Stomach (tissue), 4 donors: ENCODE results near the gene AMHR2.
"Not testable (repeated sequence)": the region's sequence is repeated elsewhere in the genome, so short reads cannot be mapped to it uniquely, and the experiment has no call there.

Experiments used
- CTCF ChIP-seq, 7 experiments: fragments of 450-650 bp in 4 of 7; fragments of 200-600 bp in 3 of 7; sonication (generic) in 3 of 7; IDR thresholded peaks; one replicate each; pipeline ENCODE4 v1.5.1; 2016 to 2019; ENCODE audit warnings: antibody characterized with exemption in 7 of 7, control low read depth in 2 of 7, mild to moderate bottlenecking in 1 of 7
- POLR2A ChIP-seq, 4 donors: fragments of 450-650 bp; IDR thresholded peaks; one replicate each; pipeline ENCODE4 v1.6.1; 2016; ENCODE audit warnings: antibody characterized with exemption in 4 of 4, control low read depth in 2 of 4, mild to moderate bottlenecking in 1 of 4, moderate library complexity in 1 of 4

GRCh38 chr12:53374277-53374676 is 49.4 kb upstream of the AMHR2 start:
- TF ChIP-seq CTCF, POLR2A (IDR thresholded peaks at IDR 0.05): not testable (repeated sequence)
